ENCODE measurements around the gene ZNF672. TPM values are rescaled to one million over a fixed set of nuclear protein-coding genes. Genes with fewer than 3 reads are reported as not detected.

Gene ZNF672
- total RNA-seq, 2 experiments from 2014 or later, result 35.9 to 38.4 TPM

- TF ChIP-seq CTCF (IDR thresholded peaks at IDR 0.05), result no peak
- Histone ChIP-seq H3K36me3 (ENCODE audit: insufficient read depth, low read length) (peaks cover 61% of the 10 kb centered on the region), H3K4me3 (ENCODE audit: low read length) (no peak overlapping the region), H3K9me3 (ENCODE audit: control insufficient read depth in 1 of 2, insufficient read depth in 1 of 2, low read length in 2 of 2) (no peaks in the 10 kb centered on the region), H3K4me1 (ENCODE audit: insufficient read depth, low read length) (peaks cover 20% of the 10 kb centered on the region), H3K27ac (ENCODE audit: low read depth in 1 of 2, low read length in 2 of 2) (no peak overlapping the region), H3K27me3 (ENCODE audit: control insufficient read depth in 1 of 2, insufficient read depth in 2 of 2, low read length in 2 of 2) (no peaks in the 10 kb centered on the region)
- ChIA-PET POLR2A (interaction anchor here (1.5 kb wide), 1 partner anchor 9 kb away, joined by 3 read pairs; the partner anchor contains the start of gene ZNF692), CTCF (interaction anchor here (0.8 kb wide), 1 partner anchor 8 kb away, joined by 3 read pairs; no protein-coding TSS in a partner anchor)
- Mint-ChIP-seq H3K9me3 (no peaks in the 10 kb centered on the region), H3K36me3 (ENCODE audit: low read depth) (peaks cover 49% of the 10 kb centered on the region), H3K4me1 (ENCODE audit: low read depth) (peaks cover 7% of the 10 kb centered on the region), H3K4me3 (no peak overlapping the region), H3K27me3 (no peaks in the 10 kb centered on the region), H3K27ac (no peak overlapping the region)
- intact Hi-C loops (cut with DNase I, micrococcal nuclease), result no loop called here
- no peak for ATAC-seq (ENCODE audit: poor library complexity)
- no peak for DNase-seq
Measured at GRCh38 chr1:248850124-248850523, 12.1 kb downstream of the ZNF672 start.

- H3K27me3 ChIP-seq (ENCODE audit: control insufficient read depth in 1 of 2, insufficient read depth in 2 of 2, low read length in 2 of 2), result no peaks in the 10 kb centered on the region
- H3K9me3 Mint-ChIP-seq, result no peaks in the 10 kb centered on the region
- CTCF ChIA-PET, result no interaction called here
- H3K27ac Mint-ChIP-seq, result no peak overlapping the region
- POLR2A ChIA-PET, result interaction anchor here (1.5 kb wide), 1 partner anchor 8 kb away, joined by 3 read pairs; the partner anchor contains the start of gene ZNF692
- DNase-seq, result no peak
- H3K36me3 Mint-ChIP-seq (ENCODE audit: low read depth), result peaks cover 46% of the 10 kb centered on the region
- ATAC-seq (ENCODE audit: poor library complexity), result no peak
- no peak overlapping the region for H3K4me3 ChIP-seq (ENCODE audit: low read length)
- peaks cover 60% of the 10 kb centered on the region for H3K36me3 ChIP-seq (ENCODE audit: insufficient read depth, low read length)
- peaks cover 26% of the 10 kb centered on the region for H3K4me1 ChIP-seq (ENCODE audit: insufficient read depth, low read length)
- no peak overlapping the region for H3K27ac ChIP-seq (ENCODE audit: low read depth in 1 of 2, low read length in 2 of 2)
- TF ChIP-seq CTCF (IDR thresholded peaks at IDR 0.05), result no peak
- H3K9me3 ChIP-seq (ENCODE audit: control insufficient read depth in 1 of 2, insufficient read depth in 1 of 2, low read length in 2 of 2), result no peaks in the 10 kb centered on the region
- intact Hi-C loops (cut with DNase I, micrococcal nuclease), result no loop called here
- H3K4me3 Mint-ChIP-seq, result no peak overlapping the region
- H3K4me1 Mint-ChIP-seq (ENCODE audit: low read depth), result peaks cover 8% of the 10 kb centered on the region
- H3K27me3 Mint-ChIP-seq, result no peaks in the 10 kb centered on the region
Measured at GRCh38 chr1:248850536-248851251, 12.7 kb downstream of the ZNF672 start.

- H3K27me3 ChIP-seq (ENCODE audit: control insufficient read depth in 1 of 2, insufficient read depth in 2 of 2, low read length in 2 of 2), result no peaks in the 10 kb centered on the region
- Mint-ChIP-seq H3K9me3 (no peaks in the 10 kb centered on the region), H3K27ac (no peak overlapping the region), H3K4me3 (no peak overlapping the region), H3K36me3 (ENCODE audit: low read depth) (peaks cover 42% of the 10 kb centered on the region), H3K27me3 (no peaks in the 10 kb centered on the region), H3K4me1 (ENCODE audit: low read depth) (peaks cover 13% of the 10 kb centered on the region)
- POLR2A ChIA-PET, result no interaction called here
- no peak for TF ChIP-seq CTCF (IDR thresholded peaks at IDR 0.05)
- H3K27ac ChIP-seq (ENCODE audit: low read depth in 1 of 2, low read length in 2 of 2), result no peak overlapping the region
- H3K4me3 ChIP-seq (ENCODE audit: low read length), result no peak overlapping the region
- ATAC-seq (ENCODE audit: poor library complexity) (no peak), DNase-seq (no peak)
- CTCF ChIA-PET, result no interaction called here
- no peaks in the 10 kb centered on the region for H3K9me3 ChIP-seq (ENCODE audit: control insufficient read depth in 1 of 2, insufficient read depth in 1 of 2, low read length in 2 of 2)
- H3K4me1 ChIP-seq (ENCODE audit: insufficient read depth, low read length), result peaks cover 29% of the 10 kb centered on the region
- peaks cover 58% of the 10 kb centered on the region for H3K36me3 ChIP-seq (ENCODE audit: insufficient read depth, low read length)
- intact Hi-C loops (cut with DNase I, micrococcal nuclease), result no loop called here
Measured at GRCh38 chr1:248851390-248851789, 13.4 kb downstream of the ZNF672 start.

All from CD4-positive, alpha-beta T cell (primary cell).